ENCODE results near the gene MEFV.
"Not testable (repeated sequence)": the region's sequence is repeated elsewhere in the genome, so short reads cannot be mapped to it uniquely, and the experiment has no call there.

The MEFV gene

DNA sequence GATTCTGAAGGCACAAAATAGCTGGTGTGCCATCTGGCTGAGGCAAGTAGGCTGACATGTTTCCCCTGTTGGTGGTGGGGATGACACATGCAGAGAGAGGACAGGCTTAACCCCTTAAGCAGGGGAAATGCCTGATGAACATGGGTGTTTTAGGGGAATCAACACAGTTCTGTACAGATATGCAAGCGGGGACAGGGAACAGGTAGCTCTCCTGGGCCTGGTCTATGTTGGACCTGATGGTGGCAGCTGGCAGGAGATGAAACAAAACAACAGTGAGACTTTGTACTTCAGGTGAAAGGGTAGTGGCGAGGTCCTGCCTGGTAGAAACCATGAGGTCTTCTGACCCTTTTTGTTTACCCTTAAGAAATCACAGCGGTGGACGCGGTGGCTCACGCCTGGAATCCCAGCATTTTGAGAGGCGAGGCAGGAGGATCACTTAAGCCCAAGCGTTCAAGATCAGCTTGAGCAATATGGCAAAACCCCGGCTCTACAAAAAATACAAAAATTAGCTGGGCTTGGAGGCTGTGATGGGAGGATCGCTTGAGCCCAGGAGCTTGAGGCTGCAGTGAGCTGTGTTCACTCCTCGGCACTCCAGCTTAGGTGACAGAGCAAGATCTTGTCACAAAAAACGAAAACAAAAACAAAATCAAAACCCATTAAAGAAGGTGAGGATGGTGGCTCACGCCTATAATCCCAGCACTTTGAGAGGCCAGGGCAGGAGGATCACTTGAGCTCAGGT, 57.9 kb downstream of the MEFV start:
- Histone ChIP-seq H3K4me1 (ENCODE audit: low read depth, poor library complexity, severe bottlenecking) (peaks cover 8% of the 10 kb centered on the region), H3K4me3 (IDR thresholded peaks at IDR 0.05; ENCODE audit: insufficient read depth, low read depth, low read length) (no peak overlapping the region), H4K20me1 (ENCODE audit: insufficient read depth) (no peaks in the 10 kb centered on the region), H3K79me2 (ENCODE audit: insufficient read depth, low read depth) (no peaks in the 10 kb centered on the region), H2AFZ (ENCODE audit: low read depth) (no peak overlapping the region), H3K4me2 (no peak overlapping the region), H3K27me3 (ENCODE audit: insufficient read depth, low read depth) (peaks cover 4% of the 10 kb centered on the region; the same call in 1 of the 2 replicates), H3K9ac (no peak overlapping the region), H3K27ac (no peak overlapping the region), H3K36me3 (ENCODE audit: insufficient read depth) (no peaks in the 10 kb centered on the region)
- TF ChIP-seq CTCF (conservative IDR thresholded peaks at IDR 0.05; ENCODE audit: low read depth, low read length) = no peak

- H3K27ac ChIP-seq; H3K4me2 ChIP-seq; H3K27me3 ChIP-seq (ENCODE audit: insufficient read depth, low read depth); H3K4me3 ChIP-seq (IDR thresholded peaks at IDR 0.05; ENCODE audit: insufficient read depth, low read depth, low read length); H3K79me2 ChIP-seq (ENCODE audit: insufficient read depth, low read depth); H3K4me1 ChIP-seq (ENCODE audit: low read depth, poor library complexity, severe bottlenecking); H2AFZ ChIP-seq (ENCODE audit: low read depth); H3K36me3 ChIP-seq (ENCODE audit: insufficient read depth); H4K20me1 ChIP-seq (ENCODE audit: insufficient read depth); H3K9ac ChIP-seq: not testable (repeated sequence)
Observed at GRCh38 chr16:3197694-3198333, 58.6 kb downstream of the MEFV start.

DNA sequence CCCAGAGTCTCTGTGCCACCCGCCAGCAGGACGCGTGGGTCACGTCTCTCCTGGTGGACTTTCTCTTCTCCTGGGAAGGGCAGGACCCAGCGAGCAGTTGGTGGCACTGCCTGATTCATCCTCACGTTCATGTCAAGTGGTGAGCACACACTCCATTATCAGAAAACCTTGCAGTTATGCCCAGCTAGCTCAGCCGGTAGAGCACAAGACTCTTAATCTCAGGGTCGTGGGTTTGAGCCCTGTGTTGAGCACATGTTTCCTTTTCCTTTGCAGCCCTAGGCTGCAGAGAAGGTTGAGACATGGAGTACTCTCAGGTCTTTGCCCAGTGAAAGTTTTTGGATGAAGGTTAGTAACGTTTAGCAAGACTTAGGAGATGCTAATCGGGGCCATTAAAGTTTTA, 60.5 kb downstream of the MEFV start:
- Histone ChIP-seq H3K27ac (no peak overlapping the region), H3K79me2 (ENCODE audit: insufficient read depth, low read depth) (no peaks in the 10 kb centered on the region), H4K20me1 (ENCODE audit: insufficient read depth) (no peaks in the 10 kb centered on the region), H3K9ac (no peak overlapping the region), H3K27me3 (ENCODE audit: insufficient read depth, low read depth) (peaks cover 4% of the 10 kb centered on the region; the same call in 1 of the 2 replicates), H3K4me3 (IDR thresholded peaks at IDR 0.05; ENCODE audit: insufficient read depth, low read depth, low read length) (no peak overlapping the region), H3K36me3 (ENCODE audit: insufficient read depth) (no peaks in the 10 kb centered on the region), H3K4me1 (ENCODE audit: low read depth, poor library complexity, severe bottlenecking) (peaks cover 8% of the 10 kb centered on the region), H2AFZ (ENCODE audit: low read depth) (no peak overlapping the region), H3K4me2 (no peak overlapping the region)
- TF ChIP-seq CTCF (conservative IDR thresholded peaks at IDR 0.05; ENCODE audit: low read depth, low read length) = no peak

- H3K4me3 ChIP-seq (IDR thresholded peaks at IDR 0.05; ENCODE audit: insufficient read depth, low read depth, low read length) = no peak overlapping the region
- TF ChIP-seq CTCF (conservative IDR thresholded peaks at IDR 0.05; ENCODE audit: low read depth, low read length) = no peak
- peaks cover 14% of the 10 kb centered on the region for H3K4me1 ChIP-seq (ENCODE audit: low read depth, poor library complexity, severe bottlenecking)
- H4K20me1 ChIP-seq (ENCODE audit: insufficient read depth) = no peaks in the 10 kb centered on the region
- H3K4me2 ChIP-seq = no peak overlapping the region
- H3K27me3 ChIP-seq (ENCODE audit: insufficient read depth, low read depth) = peaks cover 4% of the 10 kb centered on the region; the same call in 1 of the 2 replicates
- no peaks in the 10 kb centered on the region for H3K36me3 ChIP-seq (ENCODE audit: insufficient read depth)
- no peak overlapping the region for H2AFZ ChIP-seq (ENCODE audit: low read depth)
- no peak overlapping the region for H3K27ac ChIP-seq
- H3K9ac ChIP-seq = no peak overlapping the region
- H3K79me2 ChIP-seq (ENCODE audit: insufficient read depth, low read depth) = no peaks in the 10 kb centered on the region
Observed at GRCh38 chr16:3194792-3195191, 61.6 kb downstream of the MEFV start.

All from KMS-11 (cell line).